HL-60/S4 (cell line): ENCODE data around the gene TARBP1.

Experiments
- in situ Hi-C: fragments of 300-500 bp; cut with MboI; formaldehyde crosslinking; loops from 2 replicates; pipeline ENCODE4 v1.14.3; 2022; ENCODE audit warnings: low sequenced_read_pairs

The TARBP1 gene

GRCh38 chr1:234486858-234487840 is 8.2 kb upstream of the TARBP1 start:
- in situ Hi-C loops = loop anchor here (25.0 kb wide), 1 partner anchor 925 kb away; no protein-coding TSS in a partner anchor

- in situ Hi-C loops = loop anchor here (25.0 kb wide), 1 partner anchor 927 kb away; no protein-coding TSS in a partner anchor
Measured at GRCh38 chr1:234484991-234485739, 6.2 kb upstream of the TARBP1 start.

DNA sequence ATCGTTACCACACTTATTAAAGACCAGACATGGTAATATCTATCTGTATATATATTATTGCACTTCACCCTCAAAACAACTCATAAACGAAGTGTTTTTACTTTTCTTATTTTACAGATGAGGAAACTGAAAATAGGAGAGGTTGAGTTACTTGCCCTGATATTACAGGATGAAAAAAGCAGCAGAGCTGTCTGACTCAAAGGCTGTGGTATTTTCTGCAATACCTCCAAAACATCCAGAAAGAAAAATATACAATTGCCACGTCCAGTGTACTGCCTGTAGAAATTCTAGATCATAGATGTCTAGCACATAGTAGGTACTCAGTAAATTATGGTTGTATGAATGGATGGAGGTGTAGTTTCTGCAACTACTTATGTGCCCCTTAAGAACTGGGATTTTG is 5.2 kb upstream of the TARBP1 start:
- in situ Hi-C loops = loop anchor here (25.0 kb wide), 1 partner anchor 928 kb away; no protein-coding TSS in a partner anchor

- in situ Hi-C loops = loop anchor here (25.0 kb wide), 1 partner anchor 931 kb away; no protein-coding TSS in a partner anchor
Measured at GRCh38 chr1:234481771-234482170, 2.8 kb upstream of the TARBP1 start.

GRCh38 chr1:234479866-234480265 is 887 bp upstream of the TARBP1 start:
- in situ Hi-C loops = loop anchor here (25.0 kb wide), 1 partner anchor 932 kb away; no protein-coding TSS in a partner anchor

GRCh38 chr1:234479310-234479559 is 256 bp upstream of the TARBP1 start:
- in situ Hi-C loops = loop anchor here (25.0 kb wide), 1 partner anchor 933 kb away; no protein-coding TSS in a partner anchor

- in situ Hi-C loops = loop anchor here (25.0 kb wide), 1 partner anchor 934 kb away; no protein-coding TSS in a partner anchor
Measured at GRCh38 chr1:234478152-234478480, 863 bp downstream of the TARBP1 start.

DNA sequence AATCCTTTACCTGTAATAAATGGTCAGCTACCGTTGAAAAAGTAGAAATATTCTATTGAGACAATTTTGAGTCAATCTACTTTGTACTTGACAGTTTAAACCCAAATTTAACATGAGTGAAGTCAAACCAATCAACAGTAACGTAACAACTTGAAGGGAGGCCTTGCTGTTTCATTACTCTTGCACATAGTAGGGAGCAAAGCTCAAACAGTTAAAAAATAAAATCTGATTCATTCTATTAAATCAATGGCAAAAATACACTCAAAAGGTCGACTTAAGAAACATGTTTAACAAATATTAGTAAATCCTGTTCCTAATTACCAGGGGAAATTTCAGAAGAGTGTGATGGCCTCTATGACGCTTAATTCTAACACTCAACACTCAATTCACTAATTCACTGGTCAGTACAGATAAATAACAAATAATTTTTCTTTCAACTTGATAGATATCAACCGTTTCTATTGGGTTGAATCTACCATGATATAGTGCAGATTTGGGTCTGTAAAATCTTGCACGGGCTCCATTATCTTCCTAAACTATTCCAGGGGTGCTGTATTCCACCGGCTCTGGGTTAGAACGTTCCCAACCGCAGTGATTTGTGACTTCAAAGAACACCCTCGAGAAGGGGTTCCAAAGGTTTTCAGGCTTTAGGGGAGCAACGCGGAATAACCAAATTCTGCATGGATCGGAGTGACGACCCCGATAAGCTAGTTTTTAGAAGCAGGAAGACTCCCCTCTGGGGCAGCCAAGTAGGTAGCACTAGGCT is 1.4 kb downstream of the TARBP1 start:
- in situ Hi-C loops = loop anchor here (25.0 kb wide), 1 partner anchor 935 kb away; no protein-coding TSS in a partner anchor

DNA sequence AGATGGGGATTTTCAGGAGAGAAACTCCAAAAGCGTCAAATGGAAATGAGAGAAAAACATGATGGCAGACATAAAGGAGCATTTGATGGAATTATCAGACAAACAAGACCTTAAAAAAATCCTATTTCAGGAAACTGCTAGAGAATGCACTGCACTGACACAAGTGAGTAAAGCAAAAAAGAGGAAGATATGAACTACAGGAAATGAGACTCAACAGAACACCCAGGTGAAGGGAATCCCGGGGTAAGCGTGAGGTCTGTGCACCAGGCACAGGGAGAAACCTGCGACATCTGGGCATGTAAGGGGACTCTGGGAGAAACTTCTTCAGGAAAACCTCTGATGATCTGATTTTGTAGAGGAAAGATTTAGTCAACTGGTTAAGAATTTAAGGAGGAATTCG is 2.8 kb downstream of the TARBP1 start:
- in situ Hi-C loops = loop anchor here (25.0 kb wide), 1 partner anchor 936 kb away; no protein-coding TSS in a partner anchor

GRCh38 chr1:234475167-234475793 is 3.7 kb downstream of the TARBP1 start:
- in situ Hi-C loops = loop anchor here (25.0 kb wide), 1 partner anchor 937 kb away; no protein-coding TSS in a partner anchor

DNA sequence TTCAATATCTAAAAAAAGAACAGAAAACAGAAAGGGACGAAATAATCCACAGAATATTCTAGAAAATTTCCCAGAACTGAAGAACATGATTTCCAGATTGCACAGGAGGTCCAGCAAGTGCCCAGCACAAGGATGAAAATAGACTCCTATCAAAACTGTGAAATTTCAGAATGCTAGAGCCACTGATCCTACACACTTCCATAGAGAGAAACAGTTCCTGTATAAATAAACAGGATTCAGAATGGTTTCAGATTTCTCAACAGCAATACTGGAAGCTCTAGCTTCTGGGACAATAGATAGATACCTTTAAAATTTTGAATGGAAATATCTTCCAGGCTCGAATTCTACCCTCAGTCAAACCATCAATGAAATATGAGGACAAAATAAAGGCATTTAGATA is 4.6 kb downstream of the TARBP1 start:
- in situ Hi-C loops = no loop called here

GRCh38 chr1:234473118-234473517 is 5.9 kb downstream of the TARBP1 start:
- in situ Hi-C loops = no loop called here

- in situ Hi-C loops = no loop called here
Measured at GRCh38 chr1:234469376-234469775, 9.6 kb downstream of the TARBP1 start.

GRCh38 chr1:234468580-234468979 is 10.4 kb downstream of the TARBP1 start:
- in situ Hi-C loops = no loop called here

DNA sequence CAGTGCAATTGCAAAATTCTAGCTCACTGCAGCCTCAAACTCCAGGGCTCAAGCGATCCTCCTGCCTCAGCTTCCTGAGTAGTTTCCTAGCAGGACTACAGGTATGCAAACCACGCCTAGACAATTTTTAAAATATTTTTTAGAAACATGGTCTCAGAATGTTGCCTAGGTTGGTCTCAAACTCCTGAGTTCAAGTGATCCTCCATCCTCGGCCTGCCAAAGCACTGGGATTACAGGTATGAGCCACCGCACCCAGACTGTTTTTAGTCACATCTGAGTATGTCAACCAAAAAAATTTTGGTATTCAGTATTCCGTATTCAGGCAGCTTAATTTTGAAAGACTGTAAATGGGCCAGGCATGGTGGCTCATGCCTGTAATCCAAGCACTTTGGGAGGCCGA is 11.2 kb downstream of the TARBP1 start:
- in situ Hi-C loops = no loop called here

- in situ Hi-C loops = no loop called here
Measured at GRCh38 chr1:234466945-234467344, 12.0 kb downstream of the TARBP1 start.

GRCh38 chr1:234463749-234464148 is 15.2 kb downstream of the TARBP1 start:
- in situ Hi-C loops = no loop called here

DNA sequence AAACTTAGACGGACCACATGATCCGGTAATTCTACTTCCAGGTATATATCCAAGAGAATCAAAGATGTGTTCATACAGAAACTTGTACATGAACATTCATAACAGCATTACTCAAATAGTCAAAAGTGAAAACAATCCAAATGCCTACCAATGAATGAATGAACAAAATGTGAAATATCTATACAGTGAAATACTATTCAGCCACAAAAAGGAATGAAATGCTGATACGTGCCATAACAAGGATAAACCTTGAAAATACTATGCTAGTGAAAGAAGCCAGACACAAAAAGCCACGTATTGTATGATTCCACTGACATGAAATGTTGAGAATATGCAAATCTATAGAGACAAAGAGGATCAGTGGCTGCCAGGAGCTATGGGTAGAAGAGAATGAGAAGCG is 18.3 kb downstream of the TARBP1 start:
- in situ Hi-C loops = no loop called here

DNA sequence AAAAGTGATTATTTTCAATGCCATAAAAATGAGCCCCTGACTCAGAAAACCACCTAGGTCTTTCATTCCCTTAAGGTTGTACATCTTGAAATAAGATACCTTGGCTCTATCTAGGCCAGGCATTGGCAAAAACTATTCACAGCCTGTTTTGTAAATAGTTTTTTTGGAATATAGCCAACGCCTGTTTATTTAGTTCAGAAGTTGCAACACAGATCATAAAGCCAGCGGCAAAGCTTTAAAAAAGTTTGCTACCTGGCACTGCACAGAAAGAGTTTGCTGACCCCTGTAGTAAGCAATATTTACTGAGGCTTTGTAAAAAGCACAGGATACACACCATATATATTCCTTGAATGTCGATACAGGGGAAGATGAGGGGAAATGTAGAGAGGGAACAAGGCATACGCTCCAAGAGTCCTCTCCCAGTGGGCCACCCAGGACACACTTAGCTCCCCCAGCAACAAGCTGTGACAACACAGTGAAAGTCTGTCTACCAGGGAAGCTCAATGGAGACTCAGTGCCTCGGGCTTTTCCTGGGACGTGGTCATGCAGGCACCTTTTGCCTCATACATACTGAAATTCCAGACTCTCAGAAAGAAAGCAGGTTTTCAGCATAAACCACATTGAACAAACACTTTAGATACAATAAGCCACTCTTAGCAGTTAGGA is 20.5 kb downstream of the TARBP1 start:
- in situ Hi-C loops = no loop called here

DNA sequence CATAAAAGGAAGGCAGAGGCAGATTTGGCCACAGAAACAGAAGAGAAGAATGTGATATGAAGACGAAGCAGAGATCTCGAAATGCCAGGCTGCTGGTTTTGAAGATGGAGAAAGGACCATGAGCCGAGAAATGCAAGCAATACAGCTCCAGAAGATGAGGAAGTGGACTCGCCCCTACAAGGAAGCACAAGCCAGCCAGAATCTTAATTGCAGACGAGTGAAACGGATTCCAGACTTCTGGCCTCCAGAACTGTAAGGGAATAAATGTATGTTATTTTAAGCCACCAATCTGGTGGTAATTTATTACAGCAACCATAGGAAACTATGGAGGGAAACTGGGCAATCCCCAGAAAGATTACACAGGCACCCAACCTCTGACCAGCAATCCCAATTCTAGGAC is 24.1 kb downstream of the TARBP1 start:
- in situ Hi-C loops = no loop called here
